ENCODE results near the gene ZNF578.
A peak's percentile ranks its signal among the peaks of the same experiment; 100 is the strongest.
"Not testable (repeated sequence)": the region's sequence is repeated elsewhere in the genome, so short reads cannot be mapped to it uniquely, and the experiment has no call there.

ZNF578 gene

DNA sequence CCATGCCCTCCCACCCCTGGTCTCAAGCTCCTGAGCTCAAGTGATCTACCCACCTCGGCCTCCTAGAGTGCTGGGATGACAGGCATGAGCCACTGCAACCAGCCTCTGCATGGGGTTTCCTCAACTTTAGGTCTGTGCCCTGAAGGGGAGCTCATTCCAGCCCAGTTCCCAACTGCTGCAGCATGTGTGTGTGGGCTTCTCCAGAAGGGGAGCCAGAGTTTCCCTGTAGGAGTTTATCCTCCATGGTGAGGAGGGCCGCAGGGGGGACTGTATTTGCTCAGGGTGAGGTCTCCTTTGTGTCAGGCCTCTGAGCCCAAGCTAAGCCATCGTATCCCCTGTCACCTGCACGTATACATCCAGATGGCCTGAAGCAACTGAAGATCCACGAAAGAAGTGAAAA lies 62.8 kb downstream of the ZNF578 start:
- DNase-seq (ENCODE audit: low read depth in 3 of 3) = no peak

DNA sequence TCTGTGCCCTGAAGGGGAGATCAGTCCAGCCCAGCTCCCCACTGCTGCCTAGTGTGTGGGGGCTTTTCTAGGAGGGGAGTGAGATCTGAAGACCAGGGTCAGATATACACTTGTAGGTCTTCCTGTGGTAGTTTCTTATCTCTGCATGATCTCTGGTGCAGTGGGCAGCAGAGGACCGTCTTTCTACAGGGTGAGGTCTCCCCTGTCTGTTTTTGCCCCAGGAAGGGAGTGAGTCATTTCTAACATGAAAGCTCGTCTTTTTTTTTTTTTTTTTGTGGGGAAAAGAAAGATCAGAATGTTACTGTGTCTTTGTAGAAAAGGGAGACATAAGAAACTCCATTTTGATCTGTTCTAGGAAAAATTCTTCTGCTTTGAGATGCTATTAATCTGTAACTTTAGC lies 65.3 kb downstream of the ZNF578 start:
- no peak for DNase-seq (ENCODE audit: low read depth in 3 of 3)

DNA sequence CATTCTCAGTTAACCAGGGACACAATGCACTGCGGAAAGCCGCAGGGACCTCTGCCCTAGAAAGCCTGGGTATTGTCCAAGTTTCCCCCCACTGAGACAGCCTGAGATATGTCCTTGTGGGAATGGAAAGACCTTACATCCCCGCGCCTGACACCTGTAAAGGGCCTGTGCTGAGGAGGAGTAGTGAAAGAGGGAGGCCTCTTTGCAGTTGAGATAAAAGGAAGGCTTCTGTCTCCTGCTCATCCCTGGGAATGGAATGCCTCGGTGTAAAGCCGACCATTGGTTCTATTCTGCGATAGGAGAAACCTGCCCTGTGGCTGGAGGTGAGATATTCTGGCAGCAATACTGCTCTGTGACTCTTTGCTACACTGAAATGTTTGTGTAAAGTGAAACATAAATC lies 65.8 kb downstream of the ZNF578 start:
- not testable (repeated sequence) for DNase-seq (ENCODE audit: low read depth in 3 of 3)

DNA sequence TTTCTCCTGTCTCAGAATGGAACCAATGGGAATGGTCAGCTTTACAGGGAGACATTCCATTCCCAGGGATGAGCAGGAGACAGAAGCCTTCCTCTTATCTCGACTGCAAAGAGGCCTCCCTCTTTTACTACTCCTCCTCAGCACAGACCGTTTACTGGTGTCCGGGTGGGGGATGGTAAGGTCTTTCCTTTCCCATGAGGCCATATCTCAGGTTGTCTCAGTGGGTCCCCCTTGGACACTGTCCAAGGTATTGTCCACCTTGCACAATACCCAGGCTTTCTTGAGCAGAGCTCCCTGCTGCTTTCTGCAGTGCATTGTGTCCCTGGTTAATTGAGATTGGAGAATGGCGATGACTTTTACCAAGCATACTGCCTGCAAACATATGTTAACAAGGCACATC lies 66.7 kb downstream of the ZNF578 start:
- DNase-seq (ENCODE audit: low read depth in 3 of 3) = no peak

DNA sequence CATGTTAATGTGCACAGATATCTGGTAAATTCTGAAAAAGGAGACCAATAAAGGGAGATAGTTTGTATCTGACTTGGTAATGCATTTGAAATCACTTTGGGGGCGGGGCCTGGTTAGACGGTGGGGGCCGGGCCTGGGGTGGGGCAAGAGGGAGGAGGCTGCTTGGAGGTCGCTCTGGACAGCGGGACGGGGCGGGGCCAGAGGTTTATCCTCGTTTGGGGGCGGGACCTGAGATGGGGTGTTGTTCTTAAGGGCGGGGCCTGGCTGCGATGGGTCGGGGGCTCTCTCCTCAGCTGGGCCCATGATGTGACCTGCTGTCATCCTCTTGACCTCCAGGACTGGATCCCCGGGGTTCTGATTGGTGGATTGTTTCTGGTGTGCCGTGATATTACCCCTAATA lies 69.2 kb downstream of the ZNF578 start:
- no peak for DNase-seq (ENCODE audit: low read depth in 3 of 3)

DNA sequence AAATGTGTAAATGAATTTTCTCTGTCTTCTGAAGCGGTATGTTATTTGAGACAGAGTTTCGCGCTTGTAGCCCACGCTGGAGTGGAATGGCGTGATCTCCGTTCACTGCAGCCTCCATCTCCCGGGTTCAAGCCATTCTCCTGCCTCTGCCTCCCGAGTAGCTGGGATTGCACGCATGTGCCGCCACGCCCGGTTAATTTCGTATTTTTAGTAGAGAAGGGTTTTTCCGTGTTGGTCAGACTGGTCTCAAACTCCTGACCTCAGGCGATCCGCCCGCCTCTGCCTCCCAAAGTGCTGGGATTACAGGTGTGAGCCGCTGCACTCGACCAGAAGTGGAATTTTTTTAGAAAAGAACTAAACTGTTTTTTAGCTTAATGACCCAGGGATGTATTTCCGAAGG lies 70.7 kb downstream of the ZNF578 start:
- no peak for DNase-seq (ENCODE audit: low read depth in 3 of 3)

DNA sequence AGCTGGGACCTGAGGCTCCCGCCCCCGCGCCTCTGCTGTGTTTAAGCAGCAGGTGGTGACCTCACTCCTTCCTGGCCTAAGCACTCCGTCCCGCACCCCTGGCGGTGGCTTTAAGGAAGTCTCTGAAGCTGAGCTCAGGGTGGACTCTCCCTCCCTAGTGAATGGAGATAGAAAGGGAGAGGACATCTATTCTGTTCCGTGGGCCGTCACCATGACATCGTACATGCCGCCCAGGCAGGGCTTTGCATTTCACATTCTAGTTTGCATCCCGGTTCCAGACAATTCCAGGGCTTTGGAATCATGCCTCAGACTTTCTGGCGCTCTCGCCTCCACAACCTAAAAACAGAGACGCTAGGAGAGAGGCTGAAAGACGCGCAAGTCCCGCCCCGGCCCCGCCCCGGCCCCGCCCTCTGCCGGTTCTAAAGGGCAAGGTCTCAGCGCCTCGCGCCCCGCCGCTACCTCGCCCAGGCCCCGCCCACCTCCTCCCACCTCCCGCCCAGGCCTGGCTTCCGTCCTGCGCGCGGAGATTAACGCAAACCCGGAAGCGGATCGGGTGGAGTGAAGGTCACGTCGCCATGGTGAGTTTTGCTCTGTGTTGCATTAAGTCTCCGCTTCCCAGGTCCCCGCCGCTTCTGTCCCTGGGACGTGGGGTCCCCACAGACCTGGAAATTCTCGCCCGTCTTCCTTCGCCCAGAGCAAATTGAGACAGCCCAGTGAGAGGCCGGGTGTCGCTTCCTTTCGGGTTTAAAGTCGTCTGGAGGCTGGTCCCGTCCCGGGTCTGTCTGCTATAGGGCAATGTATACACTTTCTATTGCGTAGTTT lies 74.0 kb downstream of the ZNF578 start, which contains the start of gene ZNF808:
TSS of gene ZNF808 (plus strand) at position 535 of the 822 bp plus-strand sequence. CDS start 15,617 bp downstream, outside the sequence.
- DNase-seq (ENCODE audit: low read depth in 3 of 3) = peak; percentile 94 to 97 (median 95)

DNA sequence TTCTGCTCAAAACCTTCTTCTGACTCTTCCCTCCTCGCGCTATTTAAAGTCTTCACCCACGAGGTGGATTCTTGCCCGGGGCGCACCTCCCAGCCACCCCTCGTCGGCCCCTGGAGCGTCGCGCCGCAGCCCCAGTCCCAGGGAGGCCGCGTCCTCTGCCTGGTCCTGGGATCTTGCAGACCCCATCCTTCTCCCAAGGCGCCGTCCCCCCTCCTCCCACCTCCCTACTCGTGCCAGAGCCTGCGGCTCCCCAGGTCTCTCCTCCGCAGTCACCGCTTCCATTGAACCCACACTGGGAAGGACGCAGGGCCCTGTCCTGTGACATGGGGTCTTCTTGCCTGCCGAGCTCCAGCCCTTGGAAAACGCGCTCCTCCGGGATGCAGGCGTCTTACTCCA lies 74.6 kb downstream of the ZNF578 start:
- DNase-seq (ENCODE audit: low read depth in 3 of 3) = no peak

DNA sequence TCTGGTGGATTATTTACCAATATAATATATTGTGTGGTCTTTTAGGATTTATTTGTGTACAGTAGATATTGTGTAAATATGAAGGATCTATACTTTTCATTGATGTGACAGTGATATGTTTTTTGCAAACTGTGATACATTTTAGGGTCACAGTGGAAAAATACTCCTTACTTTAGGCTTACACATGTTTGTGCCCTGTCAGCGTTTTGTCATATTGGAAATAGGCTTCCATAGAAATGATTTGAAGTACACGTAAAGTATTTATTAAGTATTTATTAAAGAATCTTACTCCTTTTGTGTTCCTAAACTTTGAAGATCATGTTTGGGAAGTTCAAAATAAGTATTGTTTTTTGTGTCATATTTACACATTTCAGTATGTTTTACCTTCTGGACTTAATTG lies 79.1 kb downstream of the ZNF578 start:
- DNase-seq (ENCODE audit: low read depth in 3 of 3) = no peak

DNA sequence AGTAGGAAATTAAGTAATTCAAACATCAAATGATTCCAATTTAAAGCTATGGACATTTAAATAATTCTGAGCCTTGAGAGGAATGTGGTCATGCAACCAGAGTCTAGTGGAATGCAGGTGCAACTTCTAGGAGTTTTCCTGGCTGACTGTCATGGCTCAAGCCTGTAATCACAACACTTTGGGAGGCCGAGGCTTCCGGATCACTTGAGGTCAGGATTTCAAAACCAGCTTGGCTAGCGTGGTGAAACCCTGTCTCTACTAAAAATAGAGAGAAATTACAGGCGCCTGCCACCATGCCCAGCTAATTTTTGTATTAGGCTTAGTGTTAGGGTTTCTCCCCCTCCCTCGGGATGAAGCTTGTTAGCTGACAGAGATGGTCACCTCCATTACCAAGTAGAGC lies 80.5 kb downstream of the ZNF578 start:
- DNase-seq (ENCODE audit: low read depth in 3 of 3) = no peak

DNA sequence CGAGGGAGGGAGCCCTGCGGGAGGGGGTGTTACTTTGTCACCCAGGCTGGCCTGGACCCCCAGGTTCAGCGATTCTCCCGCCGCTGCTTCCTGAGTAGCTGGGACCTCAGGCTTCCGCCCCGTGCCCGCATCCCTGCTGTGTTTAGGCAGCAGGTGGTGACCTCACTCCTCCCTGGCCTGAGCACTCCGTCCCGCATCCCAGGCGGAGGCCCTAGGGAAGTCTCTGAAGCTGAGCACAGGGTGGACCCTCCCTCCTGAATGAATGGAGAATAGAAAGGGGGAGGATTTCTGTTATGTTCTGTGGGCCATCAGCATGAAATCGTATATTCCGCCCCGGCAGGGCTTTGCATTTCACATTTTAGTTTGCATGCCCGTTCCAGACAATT lies 82.0 kb downstream of the ZNF578 start:
- not testable (repeated sequence) for DNase-seq (ENCODE audit: low read depth in 3 of 3)

DNA sequence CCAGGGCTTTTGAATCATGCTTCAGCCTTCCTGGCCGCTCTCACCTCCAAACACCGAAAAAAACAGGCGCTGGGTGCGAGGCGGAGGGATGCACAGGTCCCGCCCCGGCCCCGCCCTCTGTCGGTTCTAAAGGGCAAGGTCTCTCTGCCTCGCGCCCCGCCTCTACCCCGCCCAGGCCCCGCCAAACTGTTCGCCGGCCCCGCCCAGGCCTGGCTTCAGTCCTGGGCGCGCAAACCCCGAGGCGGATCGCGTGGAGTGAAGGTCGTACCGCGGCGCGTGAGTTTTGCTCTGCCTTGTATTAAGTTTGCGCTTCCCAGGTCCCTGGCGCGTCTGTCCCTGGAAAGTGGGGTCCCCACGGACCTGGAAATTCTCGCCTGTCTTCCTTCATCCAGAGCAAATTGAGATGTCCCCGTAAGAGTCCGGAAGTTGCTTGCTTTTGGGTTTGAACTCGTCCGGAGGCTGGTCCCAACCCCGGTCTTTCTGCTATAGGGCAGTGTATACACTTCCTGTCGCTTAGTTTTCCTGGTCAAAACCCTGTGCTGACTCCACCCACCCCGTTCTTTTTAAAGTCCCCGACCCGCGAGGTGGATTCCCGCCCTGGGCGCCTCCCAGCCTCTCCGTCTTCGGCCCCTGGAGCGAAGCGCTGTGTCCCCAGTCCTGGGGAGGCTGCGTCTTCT lies 82.6 kb downstream of the ZNF578 start:
- DNase-seq (ENCODE audit: low read depth in 3 of 3) = peak; percentile 81 to 94 (median 89)

DNA sequence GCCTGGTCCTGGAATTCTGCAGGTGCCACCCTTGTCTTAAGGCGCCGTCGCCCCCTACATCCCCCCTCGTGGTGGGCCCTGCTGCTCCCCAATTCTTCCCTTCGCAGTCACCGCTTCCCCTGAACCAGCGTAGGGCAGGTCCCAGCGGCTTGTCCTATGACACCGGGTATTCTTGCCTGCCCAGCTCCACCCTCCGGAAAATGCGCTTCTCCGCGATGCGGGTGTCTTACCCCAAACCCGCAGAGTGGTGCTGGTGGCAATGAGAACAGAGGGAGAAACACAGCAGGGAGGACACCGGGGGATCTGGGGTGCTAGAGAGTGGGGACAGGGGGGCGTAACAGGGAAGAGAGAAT lies 83.1 kb downstream of the ZNF578 start:
- peak in 2 of 3 experiments; percentile 8 to 20 for DNase-seq (ENCODE audit: low read depth in 3 of 3)

DNA sequence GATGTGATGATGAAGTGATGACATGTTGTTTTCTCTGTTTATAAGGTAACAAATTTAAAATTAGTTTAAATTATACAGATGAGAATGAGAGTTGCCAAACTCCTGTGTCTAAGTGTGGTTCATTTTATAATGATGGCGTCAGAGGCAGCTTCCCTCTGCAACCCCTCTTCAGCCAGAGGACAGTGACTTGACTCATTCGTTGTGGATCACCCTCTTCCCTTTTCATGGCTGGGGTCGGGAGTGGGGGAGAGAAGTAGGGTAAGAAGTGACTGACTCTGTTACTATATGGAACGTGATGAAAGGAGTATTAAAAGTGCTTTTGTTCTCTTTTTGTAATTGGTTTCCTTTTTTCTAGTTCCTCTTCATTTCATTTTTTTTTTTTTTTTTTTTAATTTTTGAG lies 85.5 kb downstream of the ZNF578 start:
- not testable (repeated sequence) for DNase-seq (ENCODE audit: low read depth in 3 of 3)

DNA sequence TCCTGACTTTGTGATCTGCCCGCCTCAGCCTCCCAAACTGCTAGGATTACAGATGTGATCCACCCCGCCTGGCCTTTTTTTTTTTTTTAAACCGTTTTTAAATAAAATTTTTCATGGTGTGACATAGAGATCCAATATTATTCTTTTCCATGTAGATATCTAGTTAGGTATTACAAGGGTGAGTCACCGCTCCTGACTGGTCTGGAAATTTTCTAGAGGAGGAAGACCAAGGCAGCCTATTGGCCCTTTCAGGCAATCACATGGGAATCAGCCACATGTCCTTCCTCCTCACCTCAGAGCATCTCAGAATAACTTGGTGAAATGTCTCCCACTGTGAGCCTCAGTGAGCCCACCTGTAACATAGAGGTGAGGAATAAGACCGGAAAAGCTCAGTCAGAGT lies 87.8 kb downstream of the ZNF578 start:
- not testable (repeated sequence) for DNase-seq (ENCODE audit: low read depth in 3 of 3)

DNA sequence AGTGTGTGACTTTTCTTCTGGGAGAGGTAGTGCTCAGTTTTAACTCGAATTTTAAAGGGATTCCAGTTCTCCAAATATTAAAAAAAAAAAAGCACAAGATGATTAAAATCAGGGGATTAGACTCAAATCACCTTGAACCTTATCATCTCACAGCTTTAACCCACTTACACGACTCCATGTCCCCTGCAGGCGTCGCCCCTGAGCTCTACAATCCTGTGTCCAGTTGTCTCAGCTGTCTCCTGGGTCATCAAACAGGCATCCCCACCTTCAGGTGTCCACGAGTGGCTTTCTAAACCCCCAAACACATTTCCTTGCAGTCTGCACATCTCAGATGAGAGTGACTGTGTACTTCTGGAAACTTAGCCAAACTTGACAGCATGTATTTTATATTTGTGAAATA lies 88.3 kb downstream of the ZNF578 start:
- DNase-seq (ENCODE audit: low read depth in 3 of 3) = no peak

DNA sequence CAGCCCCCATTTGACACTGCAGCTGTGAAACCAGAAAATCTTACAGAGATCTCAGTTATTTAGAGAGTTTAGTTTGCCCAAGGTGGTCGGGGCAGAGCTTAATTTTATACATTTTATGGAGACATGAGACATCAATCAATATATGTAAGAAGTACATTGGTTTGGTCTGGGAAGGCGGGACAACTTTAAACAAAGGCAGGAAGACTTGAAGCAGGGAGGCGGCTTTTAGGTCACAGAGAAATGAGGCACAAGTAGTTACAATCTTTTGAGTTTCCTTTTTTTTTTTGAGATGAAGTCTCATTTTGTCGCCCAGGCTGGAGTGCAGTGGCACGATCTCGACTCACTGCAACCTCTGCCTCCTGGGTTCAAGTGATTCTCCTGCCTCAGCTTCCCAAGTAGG lies 89.2 kb downstream of the ZNF578 start:
- not testable (repeated sequence) for DNase-seq (ENCODE audit: low read depth in 3 of 3)

DNA sequence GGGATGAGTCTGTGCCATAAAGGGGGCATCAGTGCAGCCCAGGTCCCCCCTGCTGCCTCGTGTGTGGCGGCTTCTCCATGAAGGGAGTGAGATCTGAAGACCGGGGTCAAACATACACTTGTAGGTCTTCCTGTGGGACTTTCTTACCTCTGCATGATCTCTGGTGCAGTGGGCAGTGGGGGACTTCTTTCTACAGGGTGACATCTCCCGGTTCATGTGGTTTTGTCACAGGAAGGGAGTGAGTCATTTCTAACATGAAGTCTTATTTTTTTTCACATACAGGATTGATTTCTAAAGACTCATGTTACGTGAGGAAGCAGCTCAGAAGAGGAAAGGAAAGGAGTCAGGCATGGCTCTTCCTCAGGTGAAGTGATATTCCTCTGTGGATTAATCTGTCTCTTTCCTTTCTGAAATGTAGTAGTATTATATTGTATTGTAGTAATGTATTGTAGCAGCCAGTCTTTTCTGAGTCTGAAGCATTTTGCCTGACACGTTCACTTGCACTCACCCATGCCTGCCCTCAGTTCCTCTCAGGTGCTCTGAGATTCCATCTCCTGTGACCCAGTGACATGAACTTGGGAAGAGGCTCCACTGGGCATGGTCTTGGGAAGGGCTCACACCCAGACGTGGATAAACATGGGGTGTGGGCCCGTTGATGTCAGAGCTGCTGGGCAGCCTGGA lies 89.8 kb downstream of the ZNF578 start:
- no peak for DNase-seq (ENCODE audit: low read depth in 3 of 3)

DNA sequence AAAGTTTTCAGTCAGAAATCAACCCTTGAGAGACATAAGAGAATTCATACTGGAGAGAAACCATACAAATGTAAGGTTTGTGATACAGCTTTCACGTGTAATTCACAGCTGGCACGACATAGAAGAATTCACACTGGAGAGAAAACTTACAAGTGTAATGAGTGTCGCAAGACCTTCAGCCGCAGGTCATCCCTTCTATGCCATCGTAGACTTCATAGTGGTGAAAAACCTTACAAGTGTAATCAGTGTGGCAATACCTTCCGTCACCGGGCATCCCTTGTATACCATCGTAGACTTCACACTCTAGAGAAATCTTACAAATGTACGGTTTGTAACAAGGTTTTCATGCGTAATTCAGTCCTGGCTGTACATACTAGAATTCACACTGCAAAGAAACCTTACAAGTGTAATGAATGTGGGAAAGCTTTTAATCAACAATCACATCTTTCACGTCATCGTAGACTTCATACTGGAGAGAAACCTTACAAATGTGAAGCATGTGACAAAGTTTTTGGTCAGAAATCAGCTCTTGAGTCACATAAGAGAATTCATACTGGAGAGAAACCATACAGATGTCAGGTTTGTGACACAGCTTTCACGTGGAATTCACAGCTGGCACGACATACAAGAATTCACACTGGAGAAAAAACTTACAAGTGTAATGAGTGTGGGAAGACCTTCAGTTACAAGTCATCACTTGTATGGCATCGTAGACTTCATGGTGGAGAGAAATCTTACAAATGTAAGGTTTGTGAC lies 101.0 kb downstream of the ZNF578 start:
- DNase-seq (ENCODE audit: low read depth in 3 of 3) = no peak

DNA sequence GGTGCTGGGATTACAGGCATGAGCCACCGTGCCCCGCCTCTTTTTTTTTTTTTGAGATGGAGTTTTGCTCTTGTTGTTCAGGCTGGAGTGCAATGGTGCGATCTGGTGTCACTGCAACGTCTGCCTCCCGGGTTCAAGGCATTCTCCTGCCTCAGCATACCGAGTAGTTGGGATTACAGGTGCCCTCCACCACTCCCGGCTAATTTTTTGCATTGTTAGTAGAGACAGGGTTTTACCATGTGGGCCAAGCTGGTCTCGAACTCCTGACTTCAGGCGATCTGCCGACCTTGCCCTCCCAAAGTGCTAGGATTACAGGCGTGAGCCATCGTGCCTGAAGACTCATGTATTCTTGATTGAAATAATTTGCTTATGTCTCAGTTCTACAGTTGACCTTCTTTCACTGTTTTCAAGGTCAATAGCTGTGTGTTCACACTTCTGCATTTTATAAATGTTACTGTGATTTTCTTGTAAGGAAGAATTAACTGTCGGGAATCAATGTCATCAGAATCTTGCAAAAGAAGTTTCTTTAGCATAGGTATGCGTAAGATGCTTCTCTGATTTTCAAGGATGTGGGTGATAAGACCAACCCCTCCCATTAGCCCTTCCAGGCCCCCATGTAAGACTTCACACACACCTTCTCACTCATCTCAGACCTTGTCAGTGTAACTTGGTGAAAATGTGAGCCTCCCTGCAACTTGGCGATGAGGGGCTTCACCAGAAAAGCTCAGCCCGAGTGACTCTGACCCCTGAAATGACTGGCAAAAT lies 104.1 kb downstream of the ZNF578 start:
- no peak for DNase-seq (ENCODE audit: low read depth in 3 of 3)

DNA sequence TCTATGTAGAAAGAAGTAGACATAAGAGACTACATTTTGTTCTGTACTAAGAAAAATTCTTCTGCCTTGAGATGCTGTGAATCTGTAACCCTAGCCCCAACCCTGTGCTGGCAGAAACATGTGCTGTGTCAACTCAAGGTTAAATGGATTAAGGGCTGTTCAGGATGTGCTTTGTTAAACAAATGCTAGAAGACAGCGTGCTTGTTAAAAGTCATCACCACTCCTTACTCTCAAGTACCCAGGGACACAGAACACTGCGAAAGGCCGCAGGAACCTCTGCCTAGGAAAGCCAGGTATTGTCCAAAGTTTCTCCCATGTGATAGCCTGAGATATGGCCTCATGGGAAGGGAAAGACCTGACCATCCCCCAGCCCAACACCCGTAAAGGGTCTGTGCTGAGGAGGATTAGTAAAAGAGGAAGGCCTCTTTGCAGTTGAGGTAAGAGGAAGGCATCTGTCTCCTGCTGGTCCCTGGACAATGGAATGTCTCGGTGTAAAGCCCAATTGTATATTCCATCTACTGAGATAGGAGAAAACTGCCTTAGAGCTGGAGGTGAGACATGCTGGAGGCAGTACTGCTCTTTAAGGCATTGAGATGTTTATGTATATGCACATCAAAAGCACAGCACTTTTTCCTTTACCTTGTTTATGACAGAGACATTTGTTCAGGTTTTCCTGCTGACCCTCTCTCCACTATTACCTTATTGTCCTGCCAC lies 105.5 kb downstream of the ZNF578 start:
- not testable (repeated sequence) for DNase-seq (ENCODE audit: low read depth in 3 of 3)
